Trophoblast cell (in vitro differentiated cells and primary cell): ENCODE measurements around the gene ACTG1.

Experiments used
- DNase-seq, 2 donors: peaks; one replicate each; pipeline ENCODE4 v3.0.0-alpha.2; 2016
- H2AFZ ChIP-seq: 2 replicates; pipeline ENCODE4 v1.6.1; 2013; ENCODE audit warnings: low read length, moderate library complexity, mild to moderate bottlenecking; ENCODE audit not compliant: insufficient read depth, poor library complexity
- H2AK5ac ChIP-seq: 2 replicates; pipeline ENCODE4 v1.6.1; 2013; ENCODE audit warnings: mild to moderate bottlenecking, low read length
- H2BK120ac ChIP-seq: 2 replicates; pipeline ENCODE4 v1.6.1; 2013; ENCODE audit warnings: low read length, mild to moderate bottlenecking, moderate library complexity; ENCODE audit not compliant: insufficient read depth, poor library complexity
- H2BK12ac ChIP-seq: 2 replicates; pipeline ENCODE4 v1.6.1; 2013; ENCODE audit warnings: mild to moderate bottlenecking, low read length, moderate library complexity
- H2BK5ac ChIP-seq: 2 replicates; pipeline ENCODE4 v1.6.1; 2013; ENCODE audit warnings: low read length, low read depth, moderate library complexity, mild to moderate bottlenecking; ENCODE audit not compliant: poor library complexity
- H3K14ac ChIP-seq: 2 replicates; pipeline ENCODE4 v1.6.1; 2013; ENCODE audit warnings: mild to moderate bottlenecking, low read length
- H3K18ac ChIP-seq: 2 replicates; pipeline ENCODE4 v1.6.1; 2013; ENCODE audit warnings: mild to moderate bottlenecking, low read length
- H3K23ac ChIP-seq: 2 replicates; pipeline ENCODE4 v1.6.1; 2013; ENCODE audit warnings: low read length
- H3K27ac ChIP-seq: 2 replicates; pipeline ENCODE4 v1.5.1; 2013; ENCODE audit warnings: low read depth, mild to moderate bottlenecking, inconsistent platforms, low read length, moderate library complexity
- H3K27me3 ChIP-seq: 2 replicates; pipeline ENCODE4 v1.6.1; 2013; ENCODE audit warnings: inconsistent platforms, mild to moderate bottlenecking, low read length, moderate library complexity; ENCODE audit not compliant: insufficient read depth
- H3K36me3 ChIP-seq, 2 experiments: 1 replicate in 1 of 2; 2 replicates in 1 of 2; pipeline ENCODE4 v1.6.1; 2013; ENCODE audit warnings: low read length in 2 of 2, mild to moderate bottlenecking in 2 of 2, moderate library complexity in 1 of 2; ENCODE audit not compliant: insufficient read depth in 2 of 2, control insufficient read depth in 1 of 2
- H3K4ac ChIP-seq: 2 replicates; pipeline ENCODE4 v1.6.1; 2013; ENCODE audit warnings: low read depth, mild to moderate bottlenecking, low read length, moderate library complexity
- H3K4me1 ChIP-seq, 2 experiments: 1 replicate in 1 of 2; 2 replicates in 1 of 2; pipeline ENCODE4 v1.6.1; 2013; ENCODE audit warnings: low read length in 2 of 2, mild to moderate bottlenecking in 2 of 2, moderate library complexity in 1 of 2; ENCODE audit not compliant: insufficient read depth in 2 of 2, control insufficient read depth in 1 of 2
- H3K4me2 ChIP-seq: 2 replicates; pipeline ENCODE4 v1.6.1; 2013; ENCODE audit warnings: inconsistent platforms, mild to moderate bottlenecking, low read length, moderate library complexity
- H3K4me3 ChIP-seq: 2 replicates; pipeline ENCODE4 v1.5.1; 2013; ENCODE audit warnings: mild to moderate bottlenecking, low read depth, low read length, inconsistent platforms
- H3K79me1 ChIP-seq: one replicate; pipeline ENCODE4 v1.6.1; 2013; ENCODE audit warnings: low read length
- H3K79me2 ChIP-seq: 2 replicates; pipeline ENCODE4 v1.6.1; 2013; ENCODE audit warnings: low read length, mild to moderate bottlenecking; ENCODE audit not compliant: control insufficient read depth, insufficient read depth, poor library complexity
- H3K9ac ChIP-seq: 2 replicates; pipeline ENCODE4 v1.6.1; 2013; ENCODE audit warnings: mild to moderate bottlenecking, low read length
- H3K9me3 ChIP-seq: 2 replicates; pipeline ENCODE4 v1.6.1; 2013; ENCODE audit warnings: low read depth, mild to moderate bottlenecking, control low read depth, inconsistent platforms, low read length; ENCODE audit not compliant: insufficient read depth
- H4K12ac ChIP-seq: 2 replicates; pipeline ENCODE4 v1.6.1; 2013; ENCODE audit warnings: low read depth, mild to moderate bottlenecking, low read length, moderate library complexity
- H4K8ac ChIP-seq: 2 replicates; pipeline ENCODE4 v1.6.1; 2013; ENCODE audit warnings: low read depth, mild to moderate bottlenecking, low read length, moderate library complexity
- H4K91ac ChIP-seq: one replicate; pipeline ENCODE4 v1.6.1; 2013; ENCODE audit warnings: low read depth, mild to moderate bottlenecking, low read length, moderate library complexity
- WGBS: extraction: QIAGEN DNeasy Blood & Tissue Kit; methylation state at CpG from one replicate; pipeline ENCODE4 v1.1.7; 2013; ENCODE audit warnings: missing lambda C conversion rate; ENCODE audit not compliant: insufficient read length, insufficient coverage; ENCODE audit errors: extremely low coverage; 5-methylcytosine and 5-hydroxymethylcytosine counted together

Gene ACTG1

GRCh38 chr17:81499601-81499970 is 13.0 kb downstream of the ACTG1 start:
- peak overlapping the region; percentile 1 for H4K12ac ChIP-seq
- peak overlapping the region; percentile 6 for H3K4me3 ChIP-seq
- H3K36me3 ChIP-seq, result no peaks in the 10 kb centered on the region
- no CpG with 5 or more reads among the region's 12 CpGs for WGBS
- peak overlapping the region; percentile 15 for H3K18ac ChIP-seq
- H4K8ac ChIP-seq, result peak overlapping the region; percentile 23
- H3K4me2 ChIP-seq, result no peak overlapping the region
- H3K9ac ChIP-seq, result peak overlapping the region; percentile 0
- H2AK5ac ChIP-seq, result peak overlapping the region; percentile 66
- no peaks in the 10 kb centered on the region for H3K79me2 ChIP-seq
- H3K27ac ChIP-seq, result peak overlapping the region; percentile 14
- peaks cover 10 to 11% of the 10 kb centered on the region in 2 experiments for H3K4me1 ChIP-seq
- no peak overlapping the region for H2AFZ ChIP-seq
- no peak for DNase-seq
- no peaks in the 10 kb centered on the region for H3K9me3 ChIP-seq
- no peaks in the 10 kb centered on the region for H3K27me3 ChIP-seq
- peaks cover 7% of the 10 kb centered on the region for H3K79me1 ChIP-seq
- H3K4ac ChIP-seq, result peak overlapping the region; percentile 5
- peak overlapping the region; percentile 66 for H4K91ac ChIP-seq
- peak overlapping the region; percentile 2 for H2BK12ac ChIP-seq
- H3K23ac ChIP-seq, result no peak overlapping the region
- H2BK120ac ChIP-seq, result peak overlapping the region; percentile 5
- peak overlapping the region; percentile 34 for H3K14ac ChIP-seq
- peak overlapping the region; percentile 5 for H2BK5ac ChIP-seq

- Histone ChIP-seq H2BK12ac (peak overlapping the region; percentile 2), H2AK5ac (peak overlapping the region; percentile 66), H3K18ac (no peak overlapping the region), H3K79me2 (no peaks in the 10 kb centered on the region), H3K4ac (peak overlapping the region; percentile 5), H2AFZ (no peak overlapping the region), H3K14ac (peak overlapping the region; percentile 34), H3K79me1 (peaks cover 7% of the 10 kb centered on the region), H3K27ac (no peak overlapping the region), H4K91ac (peak overlapping the region; percentile 66), H3K9ac (no peak overlapping the region), H2BK120ac (peak overlapping the region; percentile 5), H3K4me1 (peaks cover 10 to 11% of the 10 kb centered on the region in 2 experiments), H2BK5ac (no peak overlapping the region), H3K27me3 (no peaks in the 10 kb centered on the region), H3K4me2 (no peak overlapping the region), H4K12ac (peak overlapping the region; percentile 1), H4K8ac (no peak overlapping the region), H3K4me3 (no peak overlapping the region), H3K23ac (no peak overlapping the region), H3K9me3 (no peaks in the 10 kb centered on the region), H3K36me3 (no peaks in the 10 kb centered on the region)
- WGBS, result no CpG with 5 or more reads among the region's 64 CpGs
- no peak for DNase-seq
These were observed 13.5 kb downstream of the ACTG1 start for GRCh38 chr17:81498953-81499600.

GRCh38 chr17:81494626-81495377 is 17.8 kb downstream of the ACTG1 start:
- H3K18ac ChIP-seq, result no peak overlapping the region
- H3K4me3 ChIP-seq, result no peak overlapping the region
- H3K14ac ChIP-seq, result no peak overlapping the region
- no peak overlapping the region for H3K27ac ChIP-seq
- H3K79me2 ChIP-seq, result no peaks in the 10 kb centered on the region
- no peak overlapping the region for H2BK120ac ChIP-seq
- H3K9ac ChIP-seq, result no peak overlapping the region
- peaks cover 5% of the 10 kb centered on the region for H3K27me3 ChIP-seq
- WGBS, result no CpG with 5 or more reads among the region's 8 CpGs
- no peaks in the 10 kb centered on the region for H3K9me3 ChIP-seq
- H4K8ac ChIP-seq, result no peak overlapping the region
- no peak overlapping the region for H4K91ac ChIP-seq
- no peak overlapping the region for H2BK5ac ChIP-seq
- no peak overlapping the region for H2BK12ac ChIP-seq
- H3K36me3 ChIP-seq, result no peaks in the 10 kb centered on the region
- no peak overlapping the region for H3K23ac ChIP-seq
- no peak overlapping the region for H3K4me2 ChIP-seq
- DNase-seq, result peak in 1 of 2 donors; percentile 36
- no peak overlapping the region for H3K4ac ChIP-seq
- H3K79me1 ChIP-seq, result peaks cover 6% of the 10 kb centered on the region
- no peak overlapping the region for H2AK5ac ChIP-seq
- peaks cover 6 to 7% of the 10 kb centered on the region in 2 experiments for H3K4me1 ChIP-seq
- no peak overlapping the region for H2AFZ ChIP-seq
- H4K12ac ChIP-seq, result no peak overlapping the region

- H4K8ac ChIP-seq, result no peak overlapping the region
- no peak overlapping the region for H2BK120ac ChIP-seq
- H3K14ac ChIP-seq, result no peak overlapping the region
- no peak overlapping the region for H3K23ac ChIP-seq
- no peak overlapping the region for H2AK5ac ChIP-seq
- H3K9me3 ChIP-seq, result no peaks in the 10 kb centered on the region
- no peaks in the 10 kb centered on the region for H3K79me1 ChIP-seq
- H3K4me3 ChIP-seq, result no peak overlapping the region
- H3K27ac ChIP-seq, result no peak overlapping the region
- H4K91ac ChIP-seq, result no peak overlapping the region
- no peak overlapping the region for H3K9ac ChIP-seq
- H3K4me1 ChIP-seq, result peaks cover 0 to 1% of the 10 kb centered on the region in 2 experiments
- no peak overlapping the region for H2AFZ ChIP-seq
- no peak overlapping the region for H3K4ac ChIP-seq
- no peaks in the 10 kb centered on the region for H3K36me3 ChIP-seq
- no peak overlapping the region for H4K12ac ChIP-seq
- H3K4me2 ChIP-seq, result no peak overlapping the region
- no peak overlapping the region for H2BK12ac ChIP-seq
- H3K18ac ChIP-seq, result no peak overlapping the region
- H3K79me2 ChIP-seq, result no peaks in the 10 kb centered on the region
- H3K27me3 ChIP-seq, result peaks cover 5% of the 10 kb centered on the region
- H2BK5ac ChIP-seq, result no peak overlapping the region
- no peak for DNase-seq
- no CpG with 5 or more reads among the region's 16 CpGs for WGBS
These were observed 19.2 kb downstream of the ACTG1 start for GRCh38 chr17:81493198-81494038.
